ENCODE results near the gene THAP7. TPM values are rescaled to one million over a fixed set of nuclear protein-coding genes. Genes with fewer than 3 reads are reported as not detected.
A peak's percentile ranks its signal among the peaks of the same experiment; 100 is the strongest.

THAP7 gene
- total RNA-seq, 1 donor from 2014 or later, result 22.0 TPM

- Histone ChIP-seq H3K27ac (no peak overlapping the region), H3K4me1 (peaks cover 15% of the 10 kb centered on the region), H3K4me3 (no peak overlapping the region), H3K36me3 (peaks cover 48% of the 10 kb centered on the region), H3K9me3 (no peaks in the 10 kb centered on the region), H3K27me3 (no peaks in the 10 kb centered on the region)
- intact Hi-C loops (cut with DNase I), result no loop called here
- TF ChIP-seq CTCF (IDR thresholded peaks at IDR 0.05), result no peak
- peak; percentile 63 for DNase-seq
- ATAC-seq, result no peak
These were observed 4.2 kb downstream of the THAP7 start for GRCh38 chr22:20997536-20998257.

- DNase-seq (no peak), ATAC-seq (no peak)
- intact Hi-C loops (cut with DNase I), result no loop called here
- Histone ChIP-seq H3K4me1 (peaks cover 15% of the 10 kb centered on the region), H3K36me3 (peaks cover 56% of the 10 kb centered on the region), H3K27me3 (no peaks in the 10 kb centered on the region), H3K9me3 (no peaks in the 10 kb centered on the region), H3K4me3 (no peak overlapping the region), H3K27ac (no peak overlapping the region)
- no peak for TF ChIP-seq CTCF (IDR thresholded peaks at IDR 0.05)
These were observed 5.1 kb downstream of the THAP7 start for GRCh38 chr22:20996598-20997535.

GRCh38 chr22:20996031-20996410 is 5.9 kb downstream of the THAP7 start:
- no peak overlapping the region for H3K4me3 ChIP-seq
- H3K27ac ChIP-seq, result no peak overlapping the region
- no peaks in the 10 kb centered on the region for H3K27me3 ChIP-seq
- DNase-seq (no peak), ATAC-seq (no peak)
- no peaks in the 10 kb centered on the region for H3K9me3 ChIP-seq
- intact Hi-C loops (cut with DNase I), result no loop called here
- peaks cover 63% of the 10 kb centered on the region for H3K36me3 ChIP-seq
- peaks cover 14% of the 10 kb centered on the region for H3K4me1 ChIP-seq
- TF ChIP-seq CTCF (IDR thresholded peaks at IDR 0.05), result no peak

- no peak for ATAC-seq
- intact Hi-C loops (cut with DNase I), result no loop called here
- peaks cover 63% of the 10 kb centered on the region for H3K36me3 ChIP-seq
These were observed 6.4 kb downstream of the THAP7 start for GRCh38 chr22:20995329-20996030.

More at GRCh38 chr22:20995329-20996030, 6.4 kb downstream of the THAP7 start:
- Histone ChIP-seq H3K9me3 (no peaks in the 10 kb centered on the region), H3K4me1 (peaks cover 8% of the 10 kb centered on the region), H3K27me3 (no peaks in the 10 kb centered on the region), H3K4me3 (no peak overlapping the region), H3K27ac (no peak overlapping the region)
- no peak for TF ChIP-seq CTCF (IDR thresholded peaks at IDR 0.05)
- no peak for DNase-seq

Data from upper lobe of right lung (tissue), 1 donor.